Upper lobe of left lung (tissue), 6 donors: ENCODE data around the gene TMEM271. TPM values are rescaled to one million over a fixed set of nuclear protein-coding genes. Genes with fewer than 3 reads are reported as not detected.

Source experiments
- ATAC-seq, 2 donors: fragments of 200-7000 bp; cut with Tn5 transposase; one replicate each; pipeline ENCODE4 v1.9.1; 2022; ENCODE audit warnings: mild to moderate bottlenecking in 2 of 2, moderate library complexity in 2 of 2; ENCODE audit not compliant: low FRiP score in 2 of 2
- DNase-seq, 2 donors: peaks; one replicate each; pipeline ENCODE4 v3.0.0-alpha.2; 2019 to 2020
- H3K27ac ChIP-seq, 4 donors: fragments of 200-600 bp; sonication (generic); one replicate each; pipeline ENCODE4 v1.5.1; 2016 to 2019
- H3K27me3 ChIP-seq, 4 donors: fragments of 200-600 bp; sonication (generic); one replicate each; pipeline ENCODE4 v1.5.1; 2017 to 2019
- H3K36me3 ChIP-seq, 4 donors: fragments of 200-600 bp; sonication (generic); one replicate each; pipeline ENCODE4 v1.5.1; 2016 to 2019
- H3K4me1 ChIP-seq, 4 donors: fragments of 200-600 bp; sonication (generic); one replicate each; pipeline ENCODE4 v1.5.1; 2018 to 2019
- H3K4me3 ChIP-seq, 4 donors: fragments of 200-600 bp; sonication (generic); one replicate each; pipeline ENCODE4 v1.5.1; 2017 to 2019; ENCODE audit warnings: mild to moderate bottlenecking in 2 of 4, moderate library complexity in 1 of 4
- H3K9me3 ChIP-seq, 4 donors: fragments of 200-600 bp; sonication (generic); one replicate each; pipeline ENCODE4 v1.5.1; 2018 to 2019
- EP300 ChIP-seq, 4 donors: sonication (generic); formaldehyde crosslinking; IDR thresholded peaks; one replicate each; pipeline ENCODE4 v1.5.1; 2017; ENCODE audit warnings: antibody characterized with exemption in 4 of 4, control low read depth in 2 of 4
- POLR2A ChIP-seq, 4 donors: fragments of 450-650 bp; IDR thresholded peaks; one replicate each; pipeline ENCODE4 v1.5.1; 2016 to 2017; ENCODE audit warnings: antibody characterized with exemption in 4 of 4, mild to moderate bottlenecking in 2 of 4
- POLR2AphosphoS5 ChIP-seq, 2 donors: sonication (generic); formaldehyde crosslinking; IDR thresholded peaks; one replicate each; pipeline ENCODE4 v1.5.1; 2017; ENCODE audit warnings: antibody characterized with exemption in 2 of 2
- WGBS, 2 donors: methylation state at CpG; one replicate each; pipeline ENCODE4 v1.1.5; 2017 to 2018; 5-methylcytosine and 5-hydroxymethylcytosine counted together
- total RNA-seq, 6 donors: library from RNA; depleted of rRNA in 4 of 6; stranded (reverse); fragments of >200 nt in 4 of 6; gene quantifications; one replicate each; pipeline versions ENCODE4 v1.1.0 to v1.2.1, GENCODE V29; 2016 to 2021
- TF ChIP-seq, protein P1 (sequence below), 6 experiments: fragments of 450-650 bp in 4 of 6; fragments of 200-600 bp in 2 of 6; sonication (generic) in 2 of 6; IDR thresholded peaks; one replicate each; pipeline ENCODE4 v1.5.1; 2016 to 2019; ENCODE audit warnings: antibody characterized with exemption in 6 of 6
- donor health status: DM: no; HTN: no; CAD: no; lungs with moderate emphysema.
- donor health status: DM: no; HTN: yes; CAD: no; lungs with severe emphysema.

The TMEM271 gene
- total RNA-seq, 6 donors from 2014 or later: not detected

DNA sequence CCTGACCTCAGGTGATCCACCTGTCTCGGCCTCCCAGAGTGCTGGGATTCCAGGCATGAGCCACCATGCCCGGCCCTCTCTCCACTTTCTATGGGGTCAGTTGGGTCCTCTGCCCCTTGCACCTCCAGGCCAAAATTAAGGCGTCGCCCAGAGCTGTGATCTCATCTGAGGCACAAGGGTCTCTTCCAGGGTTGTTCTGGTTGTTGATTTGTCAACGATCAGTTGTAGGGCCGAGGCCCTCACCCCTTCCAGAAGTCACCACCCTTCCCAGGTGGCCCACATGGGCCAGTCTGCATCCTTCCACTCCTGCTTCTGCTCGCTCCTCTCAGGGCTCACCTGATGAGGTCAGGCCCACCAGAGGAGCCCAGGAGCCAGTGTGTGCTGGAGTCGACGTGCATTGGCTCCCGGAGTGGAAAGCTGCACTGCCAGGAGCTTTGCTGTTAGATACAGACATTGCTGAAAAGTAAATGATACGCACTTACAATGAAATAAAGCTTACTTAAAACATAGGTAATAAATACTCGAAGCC is 14.3 kb upstream of the TMEM271 start:
- ATAC-seq (no peak), DNase-seq (no peak)
- H3K27me3 ChIP-seq: no peaks in the 10 kb centered on the region
- H3K4me1 ChIP-seq: no peaks in the 10 kb centered on the region
- no peaks in the 10 kb centered on the region for H3K36me3 ChIP-seq
- H3K9me3 ChIP-seq: peaks cover 0 to 4% (median 0%) of the 10 kb centered on the region in 4 donors
- no peak overlapping the region for H3K27ac ChIP-seq
- H3K4me3 ChIP-seq: no peak overlapping the region
- WGBS, 2 donors: 90 to 96% methylated on average over 11 to 12 of the region's 12 CpGs
- TF ChIP-seq POLR2A (IDR thresholded peaks at IDR 0.05): no peak
- TF ChIP-seq EP300 (IDR thresholded peaks at IDR 0.05): no peak
- TF ChIP-seq, protein P1, sequence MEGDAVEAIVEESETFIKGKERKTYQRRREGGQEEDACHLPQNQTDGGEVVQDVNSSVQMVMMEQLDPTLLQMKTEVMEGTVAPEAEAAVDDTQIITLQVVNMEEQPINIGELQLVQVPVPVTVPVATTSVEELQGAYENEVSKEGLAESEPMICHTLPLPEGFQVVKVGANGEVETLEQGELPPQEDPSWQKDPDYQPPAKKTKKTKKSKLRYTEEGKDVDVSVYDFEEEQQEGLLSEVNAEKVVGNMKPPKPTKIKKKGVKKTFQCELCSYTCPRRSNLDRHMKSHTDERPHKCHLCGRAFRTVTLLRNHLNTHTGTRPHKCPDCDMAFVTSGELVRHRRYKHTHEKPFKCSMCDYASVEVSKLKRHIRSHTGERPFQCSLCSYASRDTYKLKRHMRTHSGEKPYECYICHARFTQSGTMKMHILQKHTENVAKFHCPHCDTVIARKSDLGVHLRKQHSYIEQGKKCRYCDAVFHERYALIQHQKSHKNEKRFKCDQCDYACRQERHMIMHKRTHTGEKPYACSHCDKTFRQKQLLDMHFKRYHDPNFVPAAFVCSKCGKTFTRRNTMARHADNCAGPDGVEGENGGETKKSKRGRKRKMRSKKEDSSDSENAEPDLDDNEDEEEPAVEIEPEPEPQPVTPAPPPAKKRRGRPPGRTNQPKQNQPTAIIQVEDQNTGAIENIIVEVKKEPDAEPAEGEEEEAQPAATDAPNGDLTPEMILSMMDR (IDR thresholded peaks at IDR 0.05): no peak
- TF ChIP-seq POLR2AphosphoS5 (IDR thresholded peaks at IDR 0.05): no peak

DNA sequence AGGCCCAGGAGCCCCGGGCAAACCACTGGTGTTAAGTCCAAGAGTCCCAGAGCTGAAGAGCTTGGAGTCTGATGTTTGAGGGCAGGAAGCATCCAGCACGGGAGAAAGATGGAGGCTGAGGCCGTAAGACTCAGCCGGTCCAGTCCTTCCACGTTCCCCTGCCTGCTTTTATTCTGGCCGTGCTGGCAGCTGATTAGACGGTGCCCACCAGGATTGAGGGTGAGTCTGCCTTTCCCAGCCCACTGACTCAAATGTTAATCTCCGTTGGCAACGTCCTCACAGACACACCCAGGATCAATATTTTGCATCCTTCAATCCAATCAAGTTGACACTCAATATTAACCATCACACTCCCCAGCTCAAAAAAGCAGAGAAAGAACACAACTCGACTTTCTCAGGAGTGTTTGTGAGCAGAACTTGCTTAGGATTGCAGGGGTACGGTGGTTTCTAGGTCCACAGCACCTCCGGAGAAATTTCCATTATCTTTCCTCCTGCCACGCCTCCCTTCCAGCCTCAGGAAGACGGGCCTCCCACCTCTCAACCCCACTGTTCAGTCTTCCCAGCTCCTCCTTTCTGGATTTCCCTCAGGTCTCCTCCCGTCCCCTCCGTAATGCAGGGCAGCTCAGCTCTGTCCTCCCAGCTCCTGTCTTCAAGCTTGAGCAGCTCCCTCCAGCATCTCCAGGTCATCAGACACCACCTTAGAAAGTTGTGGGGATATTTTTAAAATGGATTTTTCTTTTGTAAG is 13.3 kb upstream of the TMEM271 start:
- no peak for ATAC-seq
- WGBS, 2 donors: 81 to 86% methylated on average over 9 to 16 of the region's 16 CpGs
- peaks cover 0 to 4% (median under 1%) of the 10 kb centered on the region in 4 donors for H3K9me3 ChIP-seq
- TF ChIP-seq POLR2AphosphoS5 (IDR thresholded peaks at IDR 0.05) (no peak), EP300 (IDR thresholded peaks at IDR 0.05) (no peak), POLR2A (IDR thresholded peaks at IDR 0.05) (no peak)
- TF ChIP-seq, protein P1 (IDR thresholded peaks at IDR 0.05): no peak
- H3K4me3 ChIP-seq: no peak overlapping the region
- no peaks in the 10 kb centered on the region for H3K4me1 ChIP-seq
- no peaks in the 10 kb centered on the region for H3K27me3 ChIP-seq
- no peak for DNase-seq
- no peak overlapping the region for H3K27ac ChIP-seq
- H3K36me3 ChIP-seq: no peaks in the 10 kb centered on the region

DNA sequence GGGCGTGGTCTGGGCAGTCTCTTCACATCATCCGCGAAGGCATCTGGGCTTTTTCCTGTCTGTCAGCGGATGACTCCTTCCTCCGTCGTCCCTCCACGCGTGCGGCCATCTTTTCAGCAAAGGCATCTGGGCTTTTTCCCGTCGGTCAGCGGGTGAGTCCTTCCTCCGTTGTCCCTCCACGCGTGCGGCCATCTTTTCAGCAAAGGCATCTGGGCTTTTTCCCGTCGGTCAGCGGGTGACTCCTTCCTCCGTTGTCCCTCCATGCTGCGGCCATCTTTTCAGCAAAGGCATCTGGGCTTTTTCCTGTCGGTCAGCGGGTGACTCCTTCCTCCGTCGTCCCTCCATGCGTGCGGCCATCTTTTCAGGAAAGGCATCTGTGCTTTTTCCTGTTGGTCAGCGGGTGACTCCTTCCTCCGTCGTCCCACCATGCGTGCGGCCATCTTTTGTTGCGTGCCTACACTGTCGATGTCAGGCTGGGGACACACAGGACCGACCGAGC is 12.3 kb upstream of the TMEM271 start:
- H3K4me3 ChIP-seq: no peak overlapping the region
- H3K27me3 ChIP-seq: no peaks in the 10 kb centered on the region
- H3K9me3 ChIP-seq: peaks cover 5 to 13% (median 8%) of the 10 kb centered on the region in 4 donors
- TF ChIP-seq POLR2A (IDR thresholded peaks at IDR 0.05) (no peak), POLR2AphosphoS5 (IDR thresholded peaks at IDR 0.05) (no peak), EP300 (IDR thresholded peaks at IDR 0.05) (no peak)
- TF ChIP-seq, protein P1 (IDR thresholded peaks at IDR 0.05): no peak
- H3K36me3 ChIP-seq: no peaks in the 10 kb centered on the region
- WGBS, 2 donors: 70 to 86% methylated on average over 36 of the region's 36 CpGs
- no peak overlapping the region for H3K27ac ChIP-seq
- no peaks in the 10 kb centered on the region for H3K4me1 ChIP-seq
- ATAC-seq (no peak), DNase-seq (no peak)

DNA sequence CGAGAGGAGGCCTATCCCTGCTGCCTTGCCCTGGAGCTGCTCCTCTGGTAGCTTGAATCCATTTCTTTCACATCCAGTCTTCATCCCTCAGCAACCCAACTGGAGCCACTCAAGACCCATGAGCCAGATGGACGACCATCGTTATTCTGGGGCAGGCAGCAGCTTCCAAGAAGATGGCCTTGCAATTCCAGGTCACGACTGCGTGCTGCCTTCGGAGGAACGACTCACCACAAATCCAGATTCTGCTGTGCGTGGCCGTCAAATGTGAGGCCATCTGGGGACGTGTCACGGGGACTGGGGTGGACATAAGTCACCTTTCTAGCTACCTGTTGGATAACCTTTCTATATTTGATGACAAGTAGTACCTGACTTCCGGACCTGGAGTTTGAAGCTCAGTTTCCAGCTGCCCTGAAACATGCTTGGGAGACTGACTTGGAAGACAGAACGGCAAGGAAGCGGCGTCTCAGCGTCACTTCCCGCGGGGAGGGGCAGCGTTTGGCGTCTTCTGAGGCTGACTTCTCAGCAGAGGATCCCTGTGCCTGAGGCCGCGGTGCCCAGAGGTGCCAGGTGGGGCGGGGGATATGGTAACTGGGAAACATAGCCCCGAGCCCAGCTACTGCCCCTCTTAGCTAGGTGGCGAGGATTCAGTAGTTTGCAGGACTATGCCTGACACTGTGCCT is 11.7 kb upstream of the TMEM271 start:
- WGBS, 2 donors: 82 to 83% methylated on average over 14 to 25 of the region's 25 CpGs

More for the DNA sequence above, 11.7 kb upstream of the TMEM271 start:
- DNase-seq (peak in 1 of 2 donors; percentile 64), ATAC-seq (no peak)
- TF ChIP-seq POLR2A (IDR thresholded peaks at IDR 0.05) (no peak), POLR2AphosphoS5 (IDR thresholded peaks at IDR 0.05) (no peak), EP300 (IDR thresholded peaks at IDR 0.05) (no peak)
- TF ChIP-seq, protein P1 (IDR thresholded peaks at IDR 0.05): no peak
- Histone ChIP-seq H3K27me3 (no peaks in the 10 kb centered on the region), H3K27ac (no peak overlapping the region), H3K4me3 (no peak overlapping the region), H3K9me3 (peaks cover 8 to 14% (median 9%) of the 10 kb centered on the region in 4 donors), H3K4me1 (no peaks in the 10 kb centered on the region), H3K36me3 (no peaks in the 10 kb centered on the region)
